ENCODE data around the gene C2orf42.
"Not testable (repeated sequence)": the region's sequence is repeated elsewhere in the genome, so short reads cannot be mapped to it uniquely, and the experiment has no call there.

Gene C2orf42

DNA sequence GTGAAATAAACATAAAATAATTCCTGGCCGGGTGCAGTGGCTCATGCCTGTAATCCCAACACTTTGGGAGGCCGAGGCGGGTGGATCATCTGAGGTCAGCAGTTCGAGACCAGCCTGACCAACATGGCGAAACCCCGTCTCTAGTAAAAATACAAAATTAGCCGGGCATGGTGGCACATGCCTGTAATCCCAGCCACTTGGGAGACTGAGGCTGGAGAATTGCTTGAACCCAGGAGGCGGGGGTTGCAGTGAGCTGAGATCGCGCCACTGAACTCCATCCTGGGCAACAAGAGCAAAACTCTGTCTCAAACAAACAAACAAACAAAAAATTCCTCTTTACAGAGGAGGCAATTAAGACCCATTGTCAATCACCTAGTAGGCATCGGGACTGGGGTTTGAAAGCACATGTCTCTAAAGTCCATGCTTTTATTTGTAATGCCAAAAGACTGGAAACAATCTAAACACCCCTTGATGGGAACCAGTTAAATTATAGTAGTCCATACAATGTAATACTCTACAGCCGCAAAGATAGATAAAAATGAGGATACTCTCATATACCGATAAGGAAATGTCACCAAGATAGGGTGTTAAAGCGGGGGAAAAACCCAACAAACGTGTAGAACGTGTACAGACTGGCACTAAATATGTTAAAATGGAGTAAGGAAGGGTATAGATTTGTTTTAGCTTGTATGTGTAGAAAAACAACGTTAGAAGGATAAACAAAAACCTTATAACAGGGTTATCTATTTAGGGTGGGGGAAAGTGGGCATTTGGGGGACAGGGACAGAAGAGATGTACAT is 59.3 kb downstream of the C2orf42 start:
- DNase-seq, result not testable (repeated sequence)

DNA sequence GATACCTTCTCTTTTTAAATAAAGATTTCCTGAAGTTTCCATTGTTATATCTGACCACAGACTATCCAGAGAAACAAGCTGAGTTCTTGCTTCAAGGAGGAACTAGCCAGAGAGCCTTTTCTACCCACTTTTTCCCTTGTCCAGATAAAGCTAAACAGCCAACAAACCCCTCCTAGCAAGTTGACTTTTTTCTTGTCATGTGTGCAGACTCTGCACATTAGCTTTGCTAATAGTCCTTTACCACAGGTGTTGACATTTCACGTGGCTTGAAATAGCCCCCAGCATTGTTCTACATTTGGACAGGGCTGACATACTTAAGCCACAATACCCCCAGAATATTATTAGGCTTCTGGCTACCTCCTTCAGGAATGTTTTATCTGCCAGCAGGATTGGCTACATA is 62.8 kb downstream of the C2orf42 start:
- DNase-seq, result no peak

DNA sequence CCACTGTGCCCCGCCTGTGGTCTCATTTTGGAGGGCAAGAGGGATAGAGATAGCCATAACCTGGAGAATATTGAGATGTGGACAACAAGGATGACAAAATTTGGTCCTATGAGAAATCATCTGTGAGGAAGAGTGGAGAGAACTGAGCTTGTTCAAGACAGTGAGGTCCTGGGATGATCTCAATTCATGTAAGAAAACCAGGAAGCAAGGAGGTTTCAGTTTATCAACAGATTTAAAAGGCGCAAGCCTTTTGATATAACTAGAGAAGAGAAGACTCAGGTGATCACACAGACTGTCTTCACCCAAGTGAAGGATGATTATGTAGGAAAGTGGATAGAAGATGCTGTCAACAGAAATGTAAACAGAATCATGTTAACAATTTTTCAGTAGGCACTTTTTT is 64.4 kb downstream of the C2orf42 start:
- DNase-seq, result no peak

DNA sequence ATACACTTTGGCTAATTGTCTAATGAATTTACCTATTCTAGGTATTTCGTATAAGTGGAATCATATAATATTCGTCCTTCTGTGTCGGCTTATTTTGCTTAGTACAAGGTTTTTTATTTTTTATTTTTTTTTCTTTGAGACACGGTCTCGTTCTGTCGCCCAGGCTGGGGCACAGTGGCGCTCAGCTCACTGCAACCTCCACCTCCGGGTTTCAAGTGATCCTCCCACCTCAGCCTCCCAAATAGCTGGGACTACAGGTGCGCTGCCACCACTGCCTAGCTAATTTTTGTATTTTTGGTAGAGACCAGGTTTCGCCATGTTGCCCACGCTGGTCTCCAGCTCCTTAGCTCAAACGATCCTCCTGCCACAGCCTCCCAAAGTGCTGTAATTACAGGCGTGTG is 65.3 kb downstream of the C2orf42 start:
- no peak for DNase-seq

DNA sequence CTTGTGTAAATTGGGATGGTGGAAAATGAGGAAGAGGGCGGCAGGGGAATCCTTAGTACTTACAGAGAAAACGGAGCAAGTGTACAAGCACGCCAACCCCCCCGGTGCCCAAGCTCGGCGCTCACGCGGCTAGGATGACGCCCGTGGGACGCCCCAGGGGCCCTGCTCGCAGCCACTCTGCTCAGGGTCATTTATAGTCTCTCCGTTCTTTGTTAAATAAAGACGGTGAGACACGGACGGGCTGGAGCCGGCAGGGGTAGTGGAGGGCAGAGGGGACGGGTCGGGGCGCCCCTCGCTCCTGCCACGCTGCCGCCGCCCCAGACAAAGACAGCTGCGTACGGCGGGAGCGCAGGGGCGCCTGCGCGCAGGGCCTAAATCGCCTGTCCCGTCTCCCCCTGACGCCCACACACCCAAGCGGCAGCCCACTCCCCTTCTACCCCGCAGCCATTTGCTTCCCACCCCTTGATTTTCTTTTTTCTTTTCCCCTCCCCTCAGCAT is 65.8 kb downstream of the C2orf42 start:
- no peak for DNase-seq

DNA sequence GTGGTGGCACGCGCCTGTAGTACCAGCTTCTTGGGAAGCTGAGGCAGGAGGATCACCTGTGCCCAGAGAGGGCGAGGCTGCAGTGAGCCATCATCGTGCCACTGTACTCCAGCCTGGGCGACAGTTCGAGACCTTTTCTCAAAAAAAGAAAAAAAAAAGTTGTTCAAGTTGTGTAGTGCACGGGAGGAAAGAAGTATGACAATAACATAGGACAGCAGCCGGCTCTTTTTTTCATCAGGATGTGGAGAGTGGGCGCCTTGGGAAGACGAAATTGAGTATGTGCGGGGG is 67.0 kb downstream of the C2orf42 start:
- DNase-seq, result no peak

DNA sequence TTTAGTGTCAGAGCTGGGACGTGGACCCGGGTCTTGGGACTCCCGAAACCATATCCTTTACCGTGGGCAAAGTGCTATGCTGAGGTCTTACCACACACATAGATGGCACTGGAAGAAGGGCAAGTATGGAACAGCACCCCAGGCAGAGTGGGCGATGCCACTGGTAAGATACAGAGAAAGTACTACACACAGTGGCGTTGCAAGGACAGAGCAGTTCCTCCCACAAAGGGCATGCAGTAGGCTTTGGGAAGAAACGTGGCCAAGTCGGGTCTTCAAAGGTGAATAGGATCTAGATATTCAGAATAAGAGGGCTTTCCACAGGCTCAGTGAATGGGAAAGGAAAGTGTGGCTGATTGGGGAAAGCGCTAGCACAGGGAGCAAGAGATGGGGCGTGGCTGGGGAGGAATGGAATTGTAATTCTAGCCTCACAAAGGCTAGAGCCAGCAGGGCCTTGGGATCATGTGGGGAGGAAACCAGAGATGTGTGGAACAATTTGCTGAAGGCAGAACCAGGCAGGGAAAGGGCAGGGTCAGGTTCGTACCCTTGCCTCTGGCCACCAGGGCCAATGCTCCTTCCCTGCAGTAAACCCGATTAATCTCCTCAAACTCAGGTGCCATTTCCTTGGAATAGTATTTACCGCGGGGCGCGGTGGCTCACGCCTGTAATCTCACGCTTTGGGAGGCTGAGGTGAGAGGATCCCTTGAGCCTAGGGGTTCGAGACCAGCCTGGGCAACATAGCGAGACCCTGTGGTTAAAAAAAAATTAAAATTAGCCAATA is 67.6 kb downstream of the C2orf42 start:
- DNase-seq, result no peak

DNA sequence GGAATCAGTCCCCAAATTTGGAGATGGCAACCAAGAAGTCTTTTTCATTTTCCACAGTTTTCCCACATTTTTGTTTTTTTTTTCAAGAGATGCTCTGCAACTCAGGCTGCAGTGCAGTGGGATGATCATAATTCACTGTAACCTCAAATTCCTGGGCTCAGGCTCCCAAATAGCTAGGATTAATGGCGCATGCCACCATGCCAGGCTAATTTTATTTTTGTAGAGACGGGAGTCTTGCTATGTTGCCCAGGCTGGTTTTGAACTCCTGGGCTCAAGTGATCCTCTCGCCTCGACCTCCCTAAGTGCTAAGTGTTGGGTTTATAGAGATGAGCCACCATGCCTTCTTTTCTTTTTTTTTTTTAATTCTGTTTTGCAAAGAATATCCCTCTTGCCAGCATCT is 68.3 kb downstream of the C2orf42 start:
- DNase-seq, result no peak

DNA sequence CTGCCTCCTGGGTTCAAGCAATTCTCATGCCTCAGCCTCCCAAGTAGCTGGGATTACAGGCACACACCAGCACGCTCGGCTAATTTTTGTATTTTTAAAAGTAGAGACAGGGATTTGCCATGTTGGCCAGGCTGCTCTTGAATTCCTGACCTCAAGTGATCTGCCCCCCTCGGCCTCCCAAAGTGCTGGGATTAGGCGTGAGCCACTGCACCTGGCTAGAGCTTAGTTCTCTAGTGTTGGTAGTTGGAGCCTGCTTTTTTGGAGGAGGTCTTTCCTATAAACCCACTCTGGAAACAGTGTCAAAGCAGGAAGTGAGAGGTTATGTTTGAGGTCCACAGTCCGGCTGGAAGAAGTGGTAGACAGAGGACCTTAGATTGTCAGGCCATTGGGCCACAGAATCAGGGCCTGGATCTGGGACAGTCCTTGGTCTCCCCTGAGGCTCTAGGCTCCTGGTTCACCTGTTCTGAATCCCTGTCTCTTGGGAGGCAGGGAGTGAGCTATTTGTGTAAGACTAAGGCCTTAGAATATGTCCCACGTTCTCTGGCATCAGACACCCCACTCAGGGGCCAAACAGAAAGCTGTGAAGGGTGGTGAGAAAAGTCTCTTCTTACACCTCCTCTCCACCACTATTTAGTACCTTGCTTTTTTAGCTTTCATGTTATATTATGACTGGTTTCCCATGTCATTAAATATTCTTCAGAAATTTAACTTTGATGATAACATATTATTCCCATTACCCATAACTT is 69.0 kb downstream of the C2orf42 start:
- no peak for DNase-seq

DNA sequence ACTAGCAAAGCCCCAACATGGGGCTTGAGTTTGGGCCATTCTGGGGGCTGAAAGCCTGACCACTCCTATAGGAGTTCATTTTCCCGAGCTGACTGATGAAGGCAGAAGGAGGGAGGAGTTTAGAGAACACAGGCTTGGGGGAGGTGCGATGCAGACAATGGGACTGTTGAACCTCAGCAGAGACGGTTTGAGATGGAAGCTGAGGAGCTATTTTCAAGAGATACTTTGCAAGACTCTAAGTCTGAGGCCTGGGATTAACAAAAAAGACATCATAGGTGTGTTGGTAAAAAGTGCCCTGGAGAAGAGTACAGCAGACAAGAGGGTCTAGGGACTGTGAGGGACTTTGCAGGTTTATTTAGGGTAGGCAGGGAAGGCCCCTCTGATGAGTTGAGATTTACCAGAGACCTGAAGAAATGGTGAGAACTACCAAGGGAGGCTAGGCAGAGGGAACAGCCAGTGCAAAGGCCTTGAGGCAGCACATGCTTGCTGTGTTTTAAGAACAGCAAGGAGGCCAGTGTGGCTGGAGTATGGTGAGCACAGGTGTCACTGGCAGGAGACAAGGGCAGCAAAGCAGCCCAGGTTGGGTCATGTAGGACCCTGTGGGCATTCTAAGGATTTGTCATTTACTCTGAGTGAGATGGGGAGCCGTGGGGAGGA is 71.9 kb downstream of the C2orf42 start:
- DNase-seq, result no peak

DNA sequence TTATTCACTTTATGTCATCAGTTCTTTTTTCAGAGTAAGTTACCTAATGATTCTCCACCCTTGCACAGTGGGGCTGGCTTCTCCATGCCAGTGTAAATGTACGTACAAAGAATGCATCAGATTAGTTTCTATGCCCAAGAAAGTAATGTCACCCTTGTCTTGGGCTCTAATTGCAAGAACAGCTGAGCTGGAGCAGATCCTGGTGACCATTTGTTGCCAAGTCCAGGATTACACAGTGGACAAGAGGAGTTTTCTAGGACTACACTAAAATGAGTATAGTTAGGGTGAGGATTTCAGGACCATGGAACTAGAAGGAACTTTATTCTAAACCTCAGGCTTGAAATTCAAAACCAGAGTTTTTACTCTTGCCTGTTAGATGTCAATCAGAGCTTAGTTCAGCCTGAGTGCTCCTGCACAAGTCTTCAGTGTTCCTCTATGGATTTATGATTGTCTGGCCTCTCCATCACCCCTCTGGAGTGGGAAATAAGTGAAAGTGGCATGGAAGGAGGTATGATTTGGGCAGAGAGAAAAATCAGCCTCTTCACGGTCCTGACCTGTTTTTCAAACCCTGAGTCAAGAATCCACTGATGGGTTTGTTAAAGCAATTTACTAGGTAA is 73.8 kb downstream of the C2orf42 start:
- DNase-seq, result no peak

DNA sequence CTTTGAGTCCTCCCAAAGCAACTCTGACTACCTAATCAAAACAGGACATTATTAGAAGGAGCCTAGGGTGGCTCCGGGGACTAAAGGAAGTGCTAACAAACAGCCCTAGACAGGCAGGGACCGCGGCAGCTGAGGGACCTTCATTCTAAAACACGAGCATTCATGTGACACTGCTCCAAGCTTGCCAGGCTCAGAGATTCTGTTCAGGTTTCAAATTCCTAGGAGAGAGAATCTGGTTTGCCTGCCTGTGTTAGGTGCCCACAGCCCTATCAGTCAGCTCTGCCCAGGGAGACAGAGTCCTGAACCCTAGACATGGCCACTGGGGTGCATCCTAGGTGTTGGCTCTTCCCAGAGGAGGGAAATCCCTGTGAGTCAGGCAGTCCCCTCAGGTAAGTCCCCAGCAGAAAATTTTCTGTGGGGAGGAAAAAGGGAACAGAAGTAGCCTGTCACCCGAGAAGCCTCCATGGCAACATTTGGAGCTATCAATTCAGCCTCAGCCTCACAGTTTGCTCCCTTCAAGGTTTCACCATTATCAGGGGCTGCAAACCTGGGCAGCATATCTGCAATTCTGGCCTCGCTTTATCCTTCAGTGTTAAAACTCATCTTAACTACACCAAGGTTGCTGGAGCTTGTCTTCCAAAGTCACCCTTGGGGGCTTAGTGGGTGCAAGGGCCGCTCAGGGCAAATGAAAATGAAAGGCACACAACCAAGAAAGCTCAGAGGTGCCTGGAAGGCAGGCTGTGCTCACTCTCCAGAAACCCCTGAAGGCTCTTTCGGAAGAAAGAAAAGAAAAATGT is 75.0 kb downstream of the C2orf42 start:
- DNase-seq, result no peak

DNA sequence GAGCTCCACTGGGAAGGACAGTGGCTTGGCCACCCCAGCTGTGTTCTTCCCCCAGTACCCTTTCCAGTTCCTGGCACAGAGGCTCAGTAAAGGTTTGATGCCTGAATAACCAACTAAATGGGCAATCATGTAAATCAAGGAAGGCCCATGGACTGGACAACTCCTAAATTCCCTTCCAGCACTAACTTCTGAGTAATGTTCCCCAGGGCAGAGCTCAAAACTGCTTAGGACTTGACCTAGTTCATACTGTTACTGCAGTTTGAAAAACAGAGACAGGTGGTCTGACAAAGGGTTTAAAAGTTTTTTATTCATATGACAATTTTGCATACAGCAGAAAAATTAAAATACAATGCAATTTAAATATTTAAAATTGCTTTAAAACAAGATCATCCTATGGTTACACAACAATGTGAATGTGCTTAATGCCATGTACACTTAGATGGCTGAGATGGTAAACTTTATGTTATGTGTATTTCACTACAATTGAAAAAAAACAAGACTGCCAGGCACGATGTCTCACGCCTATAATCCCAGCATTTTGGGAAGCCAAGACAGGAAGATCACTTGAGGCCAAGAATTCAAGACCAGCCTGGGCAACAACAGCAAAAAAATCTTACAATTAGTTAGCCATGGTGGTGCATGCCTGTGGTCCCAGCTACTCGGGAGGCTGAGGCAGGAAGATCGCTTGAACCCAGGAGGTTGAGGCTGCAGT is 77.3 kb downstream of the C2orf42 start:
- DNase-seq, result no peak

DNA sequence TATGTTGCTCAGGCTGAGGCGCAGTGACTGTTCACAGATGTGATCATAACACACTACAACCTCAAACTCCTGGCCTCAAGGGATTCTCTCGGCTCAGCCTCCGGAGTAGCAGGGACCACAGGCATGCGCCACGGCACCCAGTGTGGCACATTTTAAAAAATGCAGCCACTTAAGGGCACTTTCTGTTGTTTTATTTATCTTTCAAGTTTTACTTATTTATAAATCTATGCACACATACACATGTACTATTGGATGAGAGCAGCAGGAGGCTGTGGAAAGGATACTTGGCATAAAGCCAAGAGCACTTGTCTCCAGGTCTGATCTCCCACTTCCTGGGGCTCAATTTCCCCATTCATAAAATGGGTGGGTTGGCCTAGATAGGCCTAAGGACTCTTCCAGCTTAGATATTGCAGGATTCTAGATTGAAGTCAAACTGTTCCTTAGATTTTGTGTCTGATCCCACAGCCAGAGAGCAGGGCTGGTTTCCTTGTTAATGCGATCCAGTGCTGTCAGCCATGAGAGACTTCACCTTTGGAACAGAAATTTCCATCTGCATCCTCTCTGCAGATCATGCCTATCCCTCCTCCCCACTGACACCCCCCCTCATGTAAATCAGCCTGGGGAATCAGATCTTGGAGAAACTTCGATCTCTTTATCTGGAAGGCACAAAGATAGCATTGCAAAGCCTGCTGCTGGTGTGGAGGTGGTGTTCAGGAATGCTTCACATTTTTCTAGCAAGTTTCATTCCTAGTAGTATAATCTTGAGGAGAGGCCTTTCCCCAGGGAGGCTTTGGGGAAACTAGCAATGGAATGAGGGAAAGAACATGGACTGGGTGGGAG is 78.8 kb downstream of the C2orf42 start:
- DNase-seq, result no peak

DNA sequence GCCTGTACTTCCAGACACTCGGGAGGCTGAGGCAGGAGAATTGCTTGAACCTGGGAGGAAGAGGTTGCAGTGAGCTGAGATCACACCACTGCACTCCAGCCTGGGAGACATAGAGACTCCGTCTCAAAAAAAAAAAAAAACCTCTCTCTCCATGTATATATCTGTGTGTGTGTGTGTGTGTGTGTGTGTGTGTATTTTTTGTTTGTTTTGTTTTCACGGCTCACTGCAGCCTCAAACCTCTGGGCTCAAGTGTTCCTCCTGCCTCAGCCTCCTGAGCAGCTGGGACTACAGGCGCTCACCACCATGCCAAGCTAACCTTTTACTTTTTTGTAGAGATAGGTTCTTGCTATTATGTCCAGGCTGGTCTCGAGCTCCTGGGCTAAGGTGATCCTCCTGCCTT is 80.4 kb downstream of the C2orf42 start:
- DNase-seq, result not testable (repeated sequence)

DNA sequence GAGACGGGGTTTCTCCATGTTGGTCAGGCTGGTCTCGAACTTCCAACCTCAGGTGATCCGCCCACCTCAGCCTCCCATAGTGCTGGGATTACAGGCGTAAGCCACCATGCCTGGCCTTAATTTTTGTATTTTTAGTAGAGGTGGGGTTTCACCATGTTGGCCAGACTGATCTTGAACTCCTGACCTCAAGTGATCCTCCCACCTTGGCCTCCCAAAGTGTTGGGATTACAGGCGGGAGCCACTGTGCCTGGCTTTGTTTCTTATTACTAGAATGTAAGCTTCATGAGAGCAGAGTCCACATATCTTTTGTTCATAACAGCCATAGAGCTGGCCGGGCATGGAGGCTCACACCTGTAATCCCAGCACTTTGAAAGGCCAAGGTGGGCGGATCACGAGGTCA is 84.7 kb downstream of the C2orf42 start:
- DNase-seq, result not testable (repeated sequence)

DNA sequence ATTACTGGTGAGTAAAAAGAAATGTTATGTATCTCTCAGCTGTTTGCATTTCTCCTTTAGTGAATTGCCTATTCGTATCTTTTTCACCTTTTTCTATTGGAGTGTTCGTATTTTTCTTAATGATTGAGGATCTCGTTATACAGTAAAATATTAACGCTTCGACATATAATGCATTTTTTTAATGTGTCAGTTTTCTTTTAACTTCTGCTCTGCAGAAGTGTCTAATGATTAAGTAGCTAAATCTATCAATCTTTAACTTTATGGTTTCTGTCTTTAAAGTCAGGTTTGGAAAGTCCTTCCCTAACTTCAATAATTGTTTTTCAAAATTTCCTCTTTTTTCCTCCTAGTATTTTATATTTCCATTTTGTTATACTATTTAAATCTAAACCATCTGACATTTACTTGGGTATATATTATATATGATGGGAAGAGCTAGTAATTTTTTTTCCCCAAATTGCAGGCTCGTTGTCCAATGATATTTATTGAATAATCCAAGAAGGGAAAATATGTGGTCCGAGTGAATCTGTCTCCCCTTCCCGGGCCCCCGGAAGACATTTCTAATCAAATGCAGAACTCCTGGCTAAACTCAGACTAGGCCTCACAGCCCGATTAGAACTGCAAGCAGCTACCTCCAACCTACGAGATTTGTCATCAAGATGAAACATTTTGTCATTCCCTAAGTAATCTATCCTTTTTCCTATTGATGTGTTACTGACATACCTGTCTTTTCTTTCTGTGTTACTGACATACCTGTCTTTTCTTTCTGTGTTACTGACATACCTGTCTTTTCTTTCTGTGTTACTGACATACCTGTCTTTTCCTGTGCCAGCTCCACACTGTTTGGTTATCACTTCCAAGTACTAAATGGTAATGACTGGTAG is 86.3 kb downstream of the C2orf42 start:
- DNase-seq, result peak in 1 of 2 experiments; percentile 35

DNA sequence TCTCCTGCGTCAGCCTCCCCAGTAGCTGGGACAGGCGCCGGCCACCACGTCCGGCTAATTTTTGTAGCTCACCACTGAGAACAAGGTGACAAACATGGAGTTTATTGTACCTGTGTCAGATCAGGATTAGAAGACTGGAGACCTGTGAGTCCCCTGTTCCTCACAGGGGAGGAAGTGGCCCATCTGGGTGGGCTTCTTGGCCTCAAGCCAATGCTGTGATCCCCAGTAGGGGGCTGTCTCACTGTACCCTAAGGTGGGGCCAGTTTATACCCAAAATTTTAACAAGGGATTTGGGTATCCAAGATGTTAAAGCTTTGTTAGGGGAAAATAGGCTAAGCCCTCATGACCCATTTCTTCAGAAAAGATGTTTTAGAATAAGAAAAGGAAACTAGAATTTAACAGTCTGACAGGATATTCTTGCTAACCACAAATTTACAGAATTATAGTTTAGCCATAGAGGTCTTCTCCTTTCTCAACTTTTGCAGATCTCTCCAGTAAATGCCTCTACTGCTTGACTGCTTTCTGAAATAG is 87.2 kb downstream of the C2orf42 start:
- DNase-seq, result no peak
